ENCODE results near the gene LMF2. TPM values are rescaled to one million over a fixed set of nuclear protein-coding genes. Genes with fewer than 3 reads are reported as not detected.

Gene LMF2
- total RNA-seq, 2 experiments from 2014 or later: 119 to 132 TPM

DNA sequence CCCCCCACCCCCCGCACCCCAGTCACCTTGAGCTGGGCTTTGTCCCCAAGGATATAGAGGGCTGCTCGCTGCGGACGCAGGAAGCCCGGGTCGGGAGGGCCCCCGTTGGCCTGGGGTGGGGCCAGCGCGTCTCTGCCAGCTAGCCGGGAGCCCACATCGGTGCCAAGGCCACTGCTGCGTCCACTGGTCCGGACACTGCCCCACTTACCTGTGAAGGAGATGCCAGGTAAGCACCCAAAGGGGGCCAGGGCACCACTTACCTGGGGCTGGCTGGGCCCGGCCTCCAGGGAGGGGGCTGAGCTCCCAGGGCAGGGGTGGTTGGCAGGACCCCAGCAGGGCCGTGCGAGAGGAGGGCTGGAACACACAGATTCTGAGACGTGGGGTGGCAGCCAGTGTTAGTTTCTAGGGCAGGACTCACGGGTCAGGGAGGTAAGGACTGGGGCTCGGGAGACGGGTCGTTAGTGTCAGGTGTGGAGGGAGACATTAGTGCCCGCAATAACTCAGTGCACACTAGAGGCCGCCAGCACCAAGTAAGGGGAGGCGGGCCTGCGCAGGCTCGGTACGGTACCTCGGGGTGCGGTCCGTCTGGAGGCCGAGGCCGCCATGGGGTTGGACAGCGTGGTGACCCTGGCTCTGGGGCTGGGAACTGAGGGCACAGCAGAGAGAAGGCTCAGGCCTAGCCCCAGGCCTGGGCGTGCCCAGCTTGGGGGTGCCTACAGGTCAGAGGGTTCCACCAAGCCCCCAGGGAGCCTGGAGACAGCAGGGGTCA lies 50.9 kb downstream of the LMF2 start:
- Mint-ChIP-seq H3K9me3 (ENCODE audit: insufficient read depth) (no peaks in the 10 kb centered on the region), H3K27me3 (ENCODE audit: low read depth) (no peaks in the 10 kb centered on the region), H3K4me1 (ENCODE audit: low read depth) (peaks cover 2% of the 10 kb centered on the region), H3K36me3 (ENCODE audit: low read depth) (peaks cover 47% of the 10 kb centered on the region), H3K27ac (no peak overlapping the region), H3K4me3 (no peak overlapping the region)
- DNase-seq: no peak
- POLR2A ChIA-PET: no interaction called here
- CTCF ChIA-PET: interaction anchor here (0.7 to 3.0 kb wide), 4 partner anchors 17 to 164 kb away, joined by 3 to 11 read pairs (median 4); no protein-coding TSS in a partner anchor
- peak; percentile 34 for ATAC-seq

DNA sequence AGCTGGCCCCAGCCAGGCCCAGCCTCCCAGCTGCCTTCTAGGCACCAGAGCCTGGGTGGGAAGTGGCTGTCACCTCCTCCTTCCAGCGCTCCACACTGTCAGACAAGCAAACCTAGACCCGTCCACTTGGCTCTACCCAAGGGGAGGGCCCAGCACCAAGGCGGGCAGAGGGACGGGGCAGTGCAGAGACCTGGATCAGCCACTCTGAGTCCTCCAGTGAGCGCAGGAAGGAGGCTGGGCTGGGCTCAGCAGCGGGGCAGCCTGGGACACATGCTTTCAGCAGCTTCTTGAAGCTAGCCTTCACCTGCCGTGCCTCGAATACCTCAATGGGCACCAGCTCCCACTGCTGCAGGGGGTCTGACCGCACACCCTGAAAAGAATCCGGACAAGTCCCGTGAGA lies 51.5 kb downstream of the LMF2 start:
- DNase-seq (no peak), ATAC-seq (no peak)
- peaks cover 2% of the 10 kb centered on the region for H3K4me1 Mint-ChIP-seq (ENCODE audit: low read depth)
- CTCF ChIA-PET: interaction anchor here (0.7 to 3.0 kb wide), 3 partner anchors 17 to 165 kb away, joined by 3 to 11 read pairs (median 5); no protein-coding TSS in a partner anchor
- no peak overlapping the region for H3K4me3 Mint-ChIP-seq
- H3K36me3 Mint-ChIP-seq (ENCODE audit: low read depth): peaks cover 52% of the 10 kb centered on the region
- H3K27me3 Mint-ChIP-seq (ENCODE audit: low read depth): no peaks in the 10 kb centered on the region
- H3K27ac Mint-ChIP-seq: no peak overlapping the region
- no peaks in the 10 kb centered on the region for H3K9me3 Mint-ChIP-seq (ENCODE audit: insufficient read depth)
- POLR2A ChIA-PET: no interaction called here

DNA sequence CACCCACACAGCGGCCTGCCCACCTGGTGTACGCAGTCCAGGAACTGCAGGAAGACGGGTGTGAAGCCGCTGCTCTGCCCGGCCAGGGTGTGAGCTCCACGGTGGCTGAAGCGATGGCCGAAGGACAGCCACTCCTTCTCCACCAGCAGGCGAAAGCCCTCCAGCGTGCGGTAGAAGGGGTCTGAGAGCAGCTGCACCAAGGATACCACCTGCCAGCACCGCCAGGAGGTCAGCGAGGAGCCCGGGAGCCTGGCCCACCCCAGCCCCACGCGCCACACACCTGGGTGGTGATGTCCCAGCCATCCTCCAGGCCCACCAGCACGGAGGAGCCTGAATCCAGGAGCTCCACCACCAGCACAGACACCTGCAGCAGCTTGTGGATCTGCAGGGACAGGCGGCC lies 52.3 kb downstream of the LMF2 start:
- H3K4me1 Mint-ChIP-seq (ENCODE audit: low read depth): peaks cover 2% of the 10 kb centered on the region
- no peaks in the 10 kb centered on the region for H3K27me3 Mint-ChIP-seq (ENCODE audit: low read depth)
- ChIA-PET CTCF (interaction anchor here (1.0 to 3.0 kb wide), 2 partner anchors 18 to 71 kb away, joined by 3 to 11 read pairs; no protein-coding TSS in a partner anchor), POLR2A (no interaction called here)
- DNase-seq: no peak
- no peak for ATAC-seq
- peaks cover 51% of the 10 kb centered on the region for H3K36me3 Mint-ChIP-seq (ENCODE audit: low read depth)
- H3K4me3 Mint-ChIP-seq: no peak overlapping the region
- no peaks in the 10 kb centered on the region for H3K9me3 Mint-ChIP-seq (ENCODE audit: insufficient read depth)
- H3K27ac Mint-ChIP-seq: no peak overlapping the region

DNA sequence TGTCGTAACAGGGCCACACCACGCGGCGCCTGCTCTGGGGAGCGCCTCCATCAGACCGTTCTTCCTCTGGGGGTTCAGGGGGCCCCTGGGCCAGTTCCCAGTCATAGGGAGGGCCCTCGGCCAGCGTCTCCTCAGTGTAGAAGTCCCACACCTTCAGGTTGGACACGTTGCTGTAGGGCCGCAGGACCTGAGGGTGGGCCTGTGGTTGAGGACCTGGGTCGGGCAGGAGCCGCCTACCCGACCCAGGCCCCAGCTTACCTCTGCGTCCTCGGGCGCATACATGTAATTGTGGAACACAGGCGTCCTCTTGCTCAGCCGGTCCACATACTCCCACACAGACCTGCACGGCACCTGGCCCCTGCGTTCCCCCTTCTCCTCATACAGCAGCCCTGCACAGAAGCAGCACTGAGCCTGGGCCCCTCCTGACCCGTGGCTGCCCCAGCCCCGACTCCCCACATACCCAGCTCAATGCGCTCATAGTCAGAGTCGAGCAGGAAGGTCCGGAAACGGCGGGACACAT lies 52.9 kb downstream of the LMF2 start:
- ChIA-PET CTCF (interaction anchor here (1.0 to 3.0 kb wide), 2 partner anchors 19 to 71 kb away, joined by 3 to 11 read pairs; no protein-coding TSS in a partner anchor), POLR2A (no interaction called here)
- DNase-seq: no peak
- peaks cover 53% of the 10 kb centered on the region for H3K36me3 Mint-ChIP-seq (ENCODE audit: low read depth)
- ATAC-seq: no peak
- H3K9me3 Mint-ChIP-seq (ENCODE audit: insufficient read depth): no peaks in the 10 kb centered on the region
- H3K4me3 Mint-ChIP-seq: no peak overlapping the region
- H3K27me3 Mint-ChIP-seq (ENCODE audit: low read depth): no peaks in the 10 kb centered on the region
- H3K4me1 Mint-ChIP-seq (ENCODE audit: low read depth): peaks cover 2% of the 10 kb centered on the region
- no peak overlapping the region for H3K27ac Mint-ChIP-seq

Other genes with a start within 250 kb of the LMF2 start
- gene MAPK12, start 246.0 kb downstream of the LMF2 start, total RNA-seq: 1 to 10 TPM; 4.8 to 5.3 TPM
- 10 to 100 TPM; 10.4 to 11.8 TPM for gene MAPK11, start 237.3 kb downstream of the LMF2 start, total RNA-seq
- gene PLXNB2, start 200.1 kb downstream of the LMF2 start, total RNA-seq: 10 to 100 TPM; 48.4 to 49.9 TPM
- gene DENND6B, start 180.7 kb downstream of the LMF2 start, total RNA-seq: 1 to 10 TPM; 6.0 to 7.0 TPM
- gene PPP6R2, start 164.4 kb downstream of the LMF2 start, total RNA-seq: 10 to 100 TPM; 62.1 to 64.9 TPM
- 100 to 1,000 TPM; 177 to 183 TPM for gene SBF1, start 32.7 kb downstream of the LMF2 start, total RNA-seq
- gene ADM2, start 26.2 kb downstream of the LMF2 start, total RNA-seq: 1 to 10 TPM; 4.1 to 4.2 TPM
- under 1 TPM in 1 of 2 experiments, not detected in 1; 0.40 TPM for gene MIOX, start 20.8 kb downstream of the LMF2 start, total RNA-seq
- 100 to 1,000 TPM; 146 to 150 TPM for gene NCAPH2, start 522 bp upstream of the LMF2 start, total RNA-seq
- gene SCO2, start 17.9 kb upstream of the LMF2 start, total RNA-seq: 10 to 100 TPM; 11.7 to 13.9 TPM
- gene TYMP, start 22.3 kb upstream of the LMF2 start, total RNA-seq: 10 to 100 TPM; 71.8 to 76.6 TPM
- 10 to 100 TPM; 10.6 to 12.0 TPM for gene KLHDC7B, start 38.2 kb upstream of the LMF2 start, total RNA-seq
- gene SYCE3, start 55.2 kb upstream of the LMF2 start, total RNA-seq: not detected
- 10 to 100 TPM; 77.4 to 80.9 TPM for gene CPT1B, start 70.7 kb upstream of the LMF2 start, total RNA-seq
- 100 to 1,000 TPM in 1 of 2 experiments, 10 to 100 TPM in 1; 98.9 to 101 TPM for gene CHKB, start 75.1 kb upstream of the LMF2 start, total RNA-seq
- gene MAPK8IP2, start 93.1 kb upstream of the LMF2 start, total RNA-seq: under 1 TPM; 0.29 to 0.31 TPM
- 10 to 100 TPM; 28.8 to 35.1 TPM for gene ARSA, start 120.5 kb upstream of the LMF2 start, total RNA-seq
- gene SHANK3, start 165.1 kb upstream of the LMF2 start, total RNA-seq: under 1 TPM in 1 of 2 experiments, not detected in 1; 0.05 TPM
- not detected for gene ACR, start 230.5 kb upstream of the LMF2 start, total RNA-seq